Urothelium cell line (cell line): ENCODE results near the gene WDR4.
"Not testable (repeated sequence)": the region's sequence is repeated elsewhere in the genome, so short reads cannot be mapped to it uniquely, and the experiment has no call there.

Experiments
- DNase-seq: peaks from one replicate; pipeline ENCODE4 v3.0.0; 2011; ENCODE audit warnings: low spot score, mixed read lengths
- FAIRE-seq: peaks from 2 replicates; lab custom pipeline; 2011; peaks lifted over from hg19 to GRCh38; lab: Jason Lieb, UNC

Gene WDR4

GRCh38 chr21:42820616-42821465 lies 58.5 kb downstream of the WDR4 start:
- no peak for FAIRE-seq
- no peak for DNase-seq

- peak; percentile 82 for FAIRE-seq
Observed at GRCh38 chr21:42819861-42820615, 59.3 kb downstream of the WDR4 start.

GRCh38 chr21:42818328-42818749 lies 61.0 kb downstream of the WDR4 start:
- no peak for FAIRE-seq

More at GRCh38 chr21:42819861-42820615, 59.3 kb downstream of the WDR4 start:
- DNase-seq = no peak

GRCh38 chr21:42815217-42815616 lies 64.1 kb downstream of the WDR4 start:
- DNase-seq (no peak), FAIRE-seq (no peak)

More at GRCh38 chr21:42818328-42818749, 61.0 kb downstream of the WDR4 start:
- peak; percentile 55 for DNase-seq

GRCh38 chr21:42812528-42813241 lies 66.7 kb downstream of the WDR4 start:
- not testable (repeated sequence) for DNase-seq, FAIRE-seq

GRCh38 chr21:42811960-42812359 lies 67.4 kb downstream of the WDR4 start:
- FAIRE-seq (no peak), DNase-seq (no peak)

- DNase-seq (no peak), FAIRE-seq (peak; percentile 30)
Observed at GRCh38 chr21:42809577-42810475, 69.5 kb downstream of the WDR4 start.

GRCh38 chr21:42809171-42809570 lies 70.2 kb downstream of the WDR4 start:
- DNase-seq (no peak), FAIRE-seq (no peak)

- no peak for DNase-seq
- no peak for FAIRE-seq
Observed at GRCh38 chr21:42807938-42808613, 71.3 kb downstream of the WDR4 start.

GRCh38 chr21:42807293-42807895 lies 71.9 kb downstream of the WDR4 start:
- DNase-seq, FAIRE-seq: not testable (repeated sequence)

- DNase-seq = no peak
Observed at GRCh38 chr21:42806509-42807140, 72.7 kb downstream of the WDR4 start.

GRCh38 chr21:42801616-42802015 lies 77.7 kb downstream of the WDR4 start:
- not testable (repeated sequence) for FAIRE-seq, DNase-seq

More at GRCh38 chr21:42806509-42807140, 72.7 kb downstream of the WDR4 start:
- no peak for FAIRE-seq

- FAIRE-seq = no peak
Observed at GRCh38 chr21:42799948-42800347, 79.4 kb downstream of the WDR4 start.

GRCh38 chr21:42799516-42799915 lies 79.8 kb downstream of the WDR4 start:
- DNase-seq (no peak), FAIRE-seq (no peak)

More at GRCh38 chr21:42799948-42800347, 79.4 kb downstream of the WDR4 start:
- no peak for DNase-seq
